ENCODE measurements around the gene ASB2. TPM values are rescaled to one million over a fixed set of nuclear protein-coding genes. Genes with fewer than 3 reads are reported as not detected.

The ASB2 gene, protein sequence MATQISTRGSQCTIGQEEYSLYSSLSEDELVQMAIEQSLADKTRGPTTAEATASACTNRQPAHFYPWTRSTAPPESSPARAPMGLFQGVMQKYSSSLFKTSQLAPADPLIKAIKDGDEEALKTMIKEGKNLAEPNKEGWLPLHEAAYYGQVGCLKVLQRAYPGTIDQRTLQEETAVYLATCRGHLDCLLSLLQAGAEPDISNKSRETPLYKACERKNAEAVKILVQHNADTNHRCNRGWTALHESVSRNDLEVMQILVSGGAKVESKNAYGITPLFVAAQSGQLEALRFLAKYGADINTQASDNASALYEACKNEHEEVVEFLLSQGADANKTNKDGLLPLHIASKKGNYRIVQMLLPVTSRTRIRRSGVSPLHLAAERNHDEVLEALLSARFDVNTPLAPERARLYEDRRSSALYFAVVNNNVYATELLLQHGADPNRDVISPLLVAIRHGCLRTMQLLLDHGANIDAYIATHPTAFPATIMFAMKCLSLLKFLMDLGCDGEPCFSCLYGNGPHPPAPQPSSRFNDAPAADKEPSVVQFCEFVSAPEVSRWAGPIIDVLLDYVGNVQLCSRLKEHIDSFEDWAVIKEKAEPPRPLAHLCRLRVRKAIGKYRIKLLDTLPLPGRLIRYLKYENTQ
- total RNA-seq: not detected

- no peak for DNase-seq
Observed at GRCh38 chr14:93976477-93977057, at the start of gene ASB2. Gene ASB2 (minus strand): TSS chr14:93976570. CDS start chr14:93964539, 12,031 bp downstream.

DNA sequence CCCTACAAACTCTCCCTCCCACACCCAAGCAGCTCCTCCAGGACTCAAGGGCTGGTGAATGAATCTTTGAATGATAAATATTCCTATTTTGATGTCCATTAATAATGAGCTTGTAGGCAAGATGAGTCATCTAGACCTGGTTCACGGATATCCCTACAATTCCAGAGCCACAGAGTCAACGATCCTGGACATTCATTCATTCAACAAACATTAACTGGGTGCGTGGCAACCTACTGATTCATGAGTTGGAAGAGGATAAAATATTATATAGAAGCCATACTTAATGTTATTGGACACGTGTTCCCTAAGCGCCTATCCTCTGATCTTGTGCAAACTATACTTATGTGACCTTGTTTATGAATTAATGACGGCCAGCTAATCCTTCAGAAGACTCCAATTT lies 49.4 kb upstream of the ASB2 start:
- DNase-seq: no peak

DNA sequence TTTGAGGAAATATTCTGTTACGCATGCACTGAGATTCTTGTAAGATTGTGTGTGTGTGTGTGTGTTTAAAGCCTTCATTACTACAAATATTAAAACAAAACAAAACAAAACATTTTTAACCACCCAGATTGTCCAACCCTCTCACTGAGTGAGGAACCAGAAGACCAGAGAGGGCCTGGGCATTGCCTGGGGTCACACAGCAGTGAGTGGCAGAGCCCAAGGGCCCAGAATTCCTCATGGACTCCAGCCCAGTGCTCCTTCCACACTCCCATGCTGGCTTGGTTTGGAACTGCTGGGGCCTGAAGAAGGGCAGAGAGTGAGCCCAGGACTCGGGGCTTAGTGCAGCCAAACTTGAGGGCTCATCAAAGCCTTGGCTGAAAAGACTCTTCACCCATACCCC lies 48.2 kb upstream of the ASB2 start:
- no peak for DNase-seq

GRCh38 chr14:94022532-94023411 lies 46.4 kb upstream of the ASB2 start:
- no peak for DNase-seq

DNA sequence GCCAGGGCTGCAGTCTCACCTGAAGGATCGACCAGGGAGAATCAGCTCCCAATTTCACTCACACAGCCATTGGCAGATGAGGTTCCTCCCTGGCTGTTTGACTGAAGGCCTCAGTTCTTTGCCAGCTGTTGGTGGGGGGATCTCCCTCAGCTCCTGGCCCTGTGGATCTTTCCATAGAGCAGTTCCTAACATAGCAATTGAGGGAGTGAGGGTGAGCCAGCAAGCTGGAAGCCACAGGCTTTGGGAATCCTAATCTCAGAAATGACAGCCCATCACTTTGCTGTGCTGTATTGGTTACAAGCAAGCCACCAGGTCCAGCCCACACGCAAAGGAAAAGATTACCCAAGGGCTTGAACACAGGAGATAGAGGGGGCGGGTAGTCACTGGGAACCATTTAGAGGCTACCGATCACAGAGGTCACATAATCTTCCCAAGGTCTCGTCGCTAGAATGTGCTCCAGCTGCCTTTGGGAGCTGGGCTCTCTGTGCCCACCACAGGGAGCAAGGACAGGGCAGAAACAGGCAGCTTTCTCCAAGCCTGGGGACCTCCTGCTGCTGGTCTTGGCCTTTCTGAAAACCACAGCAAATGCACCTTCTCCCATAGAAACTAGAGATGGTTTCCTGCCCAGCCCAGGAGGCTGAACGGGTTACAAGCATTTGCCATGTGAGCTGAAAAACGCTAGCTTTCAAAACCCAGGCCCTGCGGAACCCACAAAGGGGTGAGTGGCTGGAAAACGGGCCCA lies 45.2 kb upstream of the ASB2 start:
- no peak for DNase-seq

GRCh38 chr14:94021001-94021400 lies 44.6 kb upstream of the ASB2 start:
- DNase-seq: no peak

- no peak for DNase-seq
Observed at GRCh38 chr14:94020267-94020666, 43.9 kb upstream of the ASB2 start.

GRCh38 chr14:94019329-94019728 lies 43.0 kb upstream of the ASB2 start:
- no peak for DNase-seq

DNA sequence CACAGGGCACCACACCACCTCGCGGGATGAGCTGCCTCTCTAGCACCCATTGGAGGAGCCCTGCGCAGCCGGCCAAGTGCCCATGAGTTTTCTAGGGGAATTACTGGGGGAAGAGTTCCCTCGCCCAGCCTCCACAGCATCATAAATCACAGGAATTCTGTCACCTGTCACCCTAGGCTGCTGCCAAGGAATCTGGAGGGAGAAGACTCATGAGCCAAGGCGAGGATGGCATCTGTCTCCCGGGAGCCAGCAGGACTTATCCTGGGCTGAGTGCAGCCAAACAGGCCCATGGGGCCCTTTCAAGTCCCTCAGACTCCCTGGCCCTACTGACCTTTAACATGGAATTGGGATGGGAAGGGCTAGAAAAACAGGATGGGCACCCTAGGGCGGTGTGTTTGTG lies 41.9 kb upstream of the ASB2 start:
- DNase-seq: no peak

- DNase-seq: no peak
Observed at GRCh38 chr14:94016446-94016976, 40.1 kb upstream of the ASB2 start.

DNA sequence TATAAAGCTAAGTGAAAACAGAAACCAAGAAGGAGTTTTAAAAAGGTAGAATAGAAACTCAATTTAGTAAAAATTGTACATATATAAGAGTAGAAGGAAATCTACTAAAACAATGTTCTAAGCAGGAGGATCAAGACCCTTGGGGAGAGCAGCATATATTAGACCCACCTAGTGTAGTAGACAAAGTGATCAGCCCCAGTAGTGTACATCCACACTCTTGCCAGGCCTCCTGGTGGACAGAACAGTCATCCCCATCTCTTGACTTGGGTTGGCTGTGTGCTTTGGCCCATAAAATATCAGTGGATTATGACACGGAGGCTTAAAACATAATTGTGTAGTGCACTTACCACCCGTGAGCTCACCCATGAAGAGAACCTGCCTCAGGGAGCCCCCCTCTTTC lies 38.9 kb upstream of the ASB2 start:
- DNase-seq: no peak

DNA sequence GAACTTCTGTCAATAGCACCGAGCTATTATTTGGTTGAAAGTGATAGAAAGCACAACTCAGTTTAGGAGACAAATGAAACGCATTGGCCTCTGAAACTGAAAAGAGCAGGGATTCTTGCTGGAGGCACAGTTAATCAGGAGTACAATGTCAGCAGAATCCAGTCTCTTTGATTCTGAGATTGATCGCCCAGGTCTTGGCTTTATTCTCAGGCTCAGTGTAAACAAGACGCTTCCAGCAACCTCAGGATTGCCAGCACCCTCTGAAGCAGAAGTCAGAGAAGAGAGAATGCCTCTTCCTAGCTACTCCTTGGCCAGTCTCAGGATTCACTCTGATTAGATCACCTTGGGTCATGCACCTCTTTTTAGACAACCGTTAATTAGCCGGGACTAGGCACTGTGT lies 38.0 kb upstream of the ASB2 start:
- no peak for DNase-seq

GRCh38 chr14:94011795-94012194 lies 35.4 kb upstream of the ASB2 start:
- no peak for DNase-seq

- no peak for DNase-seq
Observed at GRCh38 chr14:94010625-94011024, 34.3 kb upstream of the ASB2 start.

- DNase-seq: no peak
Observed at GRCh38 chr14:94009767-94010166, 33.4 kb upstream of the ASB2 start.

- no peak for DNase-seq
Observed at GRCh38 chr14:94008234-94008633, 31.9 kb upstream of the ASB2 start.

DNA sequence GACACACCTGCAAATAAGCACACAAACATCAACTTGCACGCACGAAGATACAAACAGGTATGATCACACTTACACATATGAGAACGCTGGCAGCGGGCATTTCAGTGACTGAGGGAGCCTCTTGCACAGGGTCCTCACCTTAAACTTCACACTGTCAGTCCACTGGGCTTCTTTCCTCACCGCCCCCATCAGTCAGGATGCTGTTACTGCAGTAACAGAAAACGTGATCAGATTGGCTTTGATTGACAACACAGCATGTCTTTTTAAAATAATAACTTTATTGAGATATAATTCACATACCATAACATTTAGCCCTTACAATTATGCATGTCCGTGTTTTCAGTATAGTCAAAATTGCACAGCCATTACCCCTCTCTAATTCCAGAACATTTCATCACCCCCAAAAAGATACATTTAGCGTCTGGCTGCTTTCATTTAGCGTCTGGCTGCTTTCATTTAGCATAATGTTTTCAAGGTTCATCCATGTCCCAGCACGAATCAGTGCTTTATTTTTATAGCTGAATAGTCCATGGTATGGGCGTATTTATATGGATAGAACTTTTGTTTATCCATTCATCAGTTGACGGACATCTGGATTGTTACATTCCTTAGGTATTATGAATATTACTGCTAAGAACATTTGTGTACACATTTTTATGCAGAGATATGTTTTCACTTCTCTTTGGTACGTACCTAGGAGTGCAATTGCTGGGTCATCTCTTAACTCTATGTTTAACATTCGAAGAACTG lies 29.1 kb upstream of the ASB2 start:
- no peak for DNase-seq

GRCh38 chr14:94004015-94004414 lies 27.6 kb upstream of the ASB2 start:
- no peak for DNase-seq

DNA sequence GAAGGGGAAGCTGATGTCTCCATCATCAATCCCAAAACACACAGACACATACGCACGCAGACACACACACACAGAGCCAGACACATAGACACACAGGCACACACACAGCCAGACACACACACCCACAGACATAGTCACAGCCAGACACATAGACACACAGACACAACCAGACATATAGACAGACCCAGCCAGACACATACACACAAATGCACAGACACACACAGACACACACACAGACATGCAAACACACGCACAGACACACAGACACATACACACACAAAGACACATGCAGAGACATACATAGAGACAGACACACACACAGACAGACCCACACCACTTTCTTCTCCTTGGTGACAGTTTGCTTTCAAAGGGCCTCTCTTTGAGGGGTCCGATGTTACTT lies 27.0 kb upstream of the ASB2 start:
- no peak for DNase-seq

DNA sequence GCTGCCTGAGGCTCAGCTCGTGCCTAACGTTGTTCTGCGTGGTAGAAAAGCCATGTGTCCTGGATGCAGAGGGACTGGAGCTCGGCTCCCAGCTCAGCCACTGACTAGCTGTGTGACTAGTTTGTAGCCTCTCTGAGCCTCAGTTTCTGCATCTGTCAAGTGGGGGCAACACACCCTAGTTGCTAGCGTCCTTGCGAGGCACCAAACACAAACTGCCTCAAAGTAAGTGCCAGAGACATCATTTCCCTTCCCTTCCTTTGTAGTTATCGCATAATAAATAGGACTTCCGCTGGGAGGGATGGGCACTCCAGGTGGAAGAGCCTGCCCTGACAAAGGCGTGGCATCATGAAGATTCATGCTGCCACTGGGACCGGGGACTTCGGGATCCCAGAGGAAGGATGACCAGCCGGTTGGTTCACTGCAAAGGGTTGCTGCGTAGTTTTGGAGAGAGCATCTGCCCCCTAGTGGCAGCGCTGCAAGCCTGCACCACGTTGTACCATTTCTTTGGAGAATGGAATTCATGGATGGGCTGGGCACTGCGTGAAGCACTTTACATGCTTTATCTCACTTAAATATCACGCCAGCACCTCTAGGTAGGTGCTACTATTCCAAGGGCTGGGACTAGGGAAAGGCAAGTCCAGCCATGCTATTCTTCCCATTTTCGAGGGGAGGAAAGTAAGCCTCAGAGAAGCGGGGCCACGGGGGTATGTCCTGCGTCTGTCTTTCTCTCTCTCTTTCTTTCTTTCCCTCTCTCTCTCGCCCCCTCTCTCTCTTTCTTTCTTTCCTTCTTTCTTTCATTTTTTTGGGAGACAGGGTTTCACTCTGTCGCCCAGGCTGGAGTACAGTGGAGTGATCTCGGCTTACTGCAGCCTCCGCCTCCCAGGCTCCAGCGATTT lies 25.4 kb upstream of the ASB2 start:
- DNase-seq: peak; percentile 47
